Medulla oblongata (tissue), 1 donor: ENCODE data around the gene FRMD1.

ENCODE experiments used
- DNase-seq: peaks from one replicate; pipeline ENCODE4 v3.0.0-alpha.2; 2015; ENCODE audit errors: extremely low spot score

Gene FRMD1

GRCh38 chr6:168005796-168006195 lies 73.2 kb downstream of the FRMD1 start:
- no peak for DNase-seq

GRCh38 chr6:168004945-168005344 lies 74.1 kb downstream of the FRMD1 start:
- no peak for DNase-seq

GRCh38 chr6:168004023-168004422 lies 75.0 kb downstream of the FRMD1 start:
- no peak for DNase-seq
